GM12878 (cell line): Measurements from ENCODE around the gene CSNK2A1. TPM values are rescaled to one million over a fixed set of nuclear protein-coding genes. Genes with fewer than 3 reads are reported as not detected.

Experiments
- ATAC-seq: fragments of 200-7000 bp; cut with Tn5 transposase; 3 replicates; pipeline ENCODE4 v1.9.1; 2020; ENCODE audit warnings: mild to moderate bottlenecking, moderate library complexity
- BruUV-seq: library from RNA; stranded (reverse); fragments of 400-500 nt; replicated peaks from 2 replicates; lab custom pipeline; 2021; lab: Mats Ljungman, UMichigan
- CTCF ChIA-PET: fragments of 300-600 bp; sonication (Branson Sonifier 250); formaldehyde crosslinking; extraction: SDS; loops from one replicate; lab custom pipeline; 2021; ENCODE audit warnings: inconsistent platforms; lab: Yijun Ruan, JAX
- POLR2A ChIA-PET: fragments of 350-600 bp; formaldehyde crosslinking; extraction: SDS; loops from one replicate; lab custom pipeline; 2021; ENCODE audit warnings: inconsistent platforms; lab: Charles Lee
- RAD21 ChIA-PET: fragments of 300-600 bp; sonication (Branson Sonifier 250); formaldehyde crosslinking; loops from one replicate; lab custom pipeline; 2023; ENCODE audit warnings: antibody characterized with exemption; ENCODE audit not compliant: unreplicated experiment; lab: Charles Lee
- SMC1A ChIA-PET: fragments of 300-600 bp; sonication (Branson Sonifier 250); formaldehyde crosslinking; loops from one replicate; lab custom pipeline; 2023; ENCODE audit not compliant: unreplicated experiment, uncharacterized antibody; lab: Charles Lee
- DNase-seq: peaks from one replicate; pipeline ENCODE4 v3.0.0-alpha.2; 2011; ENCODE audit warnings: low read depth, low spot score
- FAIRE-seq: peaks from 3 replicates; lab custom pipeline; 2011; peaks lifted over from hg19 to GRCh38; lab: Jason Lieb, UNC
- H2AFZ ChIP-seq: 2 replicates; pipeline ENCODE4 v1.6.0; 2011; ENCODE audit warnings: low read depth, low read length, control low read depth; ENCODE audit not compliant: control insufficient read depth
- H3K27ac ChIP-seq: 2 replicates; pipeline ENCODE4 v1.5.1; 2011; ENCODE audit warnings: control low read depth; ENCODE audit not compliant: control insufficient read depth, insufficient read depth
- H3K27me3 ChIP-seq, 2 experiments: replicated peaks in 1 of 2; 2 replicates each; pipeline versions ENCODE4 v1.6.0 to v1.6.1; 2011; ENCODE audit warnings: low read length in 1 of 2; ENCODE audit not compliant: control insufficient read depth in 2 of 2, insufficient read depth in 2 of 2
- H3K36me3 ChIP-seq, 2 experiments: 2 replicates each; pipeline ENCODE4 v1.5.1; 2011; ENCODE audit warnings: low read length in 1 of 2; ENCODE audit not compliant: control insufficient read depth in 2 of 2, insufficient read depth in 2 of 2
- H3K4me1 ChIP-seq: 2 replicates; pipeline ENCODE4 v1.6.1; 2011; ENCODE audit warnings: mild to moderate bottlenecking, low read length, moderate library complexity, mixed read lengths; ENCODE audit not compliant: control insufficient read depth, insufficient read depth
- H3K4me2 ChIP-seq: 2 replicates; pipeline ENCODE4 v1.6.0; 2011; ENCODE audit warnings: control low read depth; ENCODE audit not compliant: control insufficient read depth, insufficient read depth
- H3K4me3 ChIP-seq: fragments of 200-600 bp; sonication (generic); 2 replicates; pipeline ENCODE4 v1.5.1; 2016
- H3K79me2 ChIP-seq: 2 replicates; pipeline ENCODE4 v1.6.0; 2011; ENCODE audit warnings: low read length; ENCODE audit not compliant: control insufficient read depth, insufficient read depth
- H3K9ac ChIP-seq: 2 replicates; pipeline ENCODE4 v1.8.0; 2011; ENCODE audit warnings: low read length, control low read depth, mixed read lengths; ENCODE audit not compliant: control insufficient read depth, insufficient read depth
- H3K9me3 ChIP-seq: replicated peaks from 3 replicates; pipeline ENCODE4 v1.5.1; 2011; ENCODE audit warnings: mild to moderate bottlenecking, low read length; ENCODE audit not compliant: control insufficient read depth, insufficient read depth
- H4K20me1 ChIP-seq: 2 replicates; pipeline ENCODE4 v1.6.0; 2011; ENCODE audit not compliant: control insufficient read depth, insufficient read depth
- BCL11A ChIP-seq: IDR thresholded peaks from 2 replicates; pipeline ENCODE4 v1.6.1; 2011; ENCODE audit warnings: low read depth, low read length
- CHD2 ChIP-seq: IDR thresholded peaks from 2 replicates; pipeline ENCODE4 v1.6.1; 2011; ENCODE audit warnings: low read depth, low read length, improper control_type of control experiment, borderline replicate concordance
- CHD4 ChIP-seq: fragments of 200-600 bp; sonication (generic); IDR thresholded peaks from 2 replicates; pipeline ENCODE4 v1.6.1; 2016; ENCODE audit warnings: mild to moderate bottlenecking
- FOXM1 ChIP-seq: IDR thresholded peaks from 2 replicates; pipeline ENCODE4 v1.6.1; 2012; ENCODE audit warnings: low read depth, mild to moderate bottlenecking, inconsistent platforms, low read length, moderate library complexity
- IKZF2 ChIP-seq, 2 experiments: fragments of 450-650 bp; IDR thresholded peaks; 2 replicates each; pipeline ENCODE4 v1.6.1; 2017; ENCODE audit warnings: mild to moderate bottlenecking in 2 of 2, moderate library complexity in 2 of 2
- JUNB ChIP-seq: IDR thresholded peaks from 2 replicates; pipeline ENCODE4 v1.6.1; 2016; ENCODE audit warnings: antibody characterized with exemption, mild to moderate bottlenecking
- POLR2AphosphoS2 ChIP-seq: IDR thresholded peaks from 2 replicates; pipeline ENCODE4 v1.6.1; 2011; ENCODE audit warnings: low read depth, mild to moderate bottlenecking, low read length, improper control_type of control experiment, moderate library complexity
- RBBP5 ChIP-seq: fragments of 200-600 bp; sonication (generic); conservative IDR thresholded peaks from 2 replicates; pipeline ENCODE4 v1.6.1; 2016
- SMAD5 ChIP-seq: IDR thresholded peaks from 2 replicates; pipeline ENCODE4 v1.6.1; 2016; ENCODE audit warnings: antibody characterized with exemption, low read depth
- SREBF2 ChIP-seq: IDR thresholded peaks from 2 replicates; pipeline ENCODE4 v1.6.1; 2012; ENCODE audit warnings: mild to moderate bottlenecking, low read length
- WRNIP1 ChIP-seq: IDR thresholded peaks from 2 replicates; pipeline ENCODE4 v1.6.1; 2011; ENCODE audit warnings: low read depth, low read length, improper control_type of control experiment, borderline replicate concordance
- ZZZ3 ChIP-seq: IDR thresholded peaks from 2 replicates; pipeline ENCODE4 v1.6.1; 2011; ENCODE audit warnings: low read depth; ENCODE audit not compliant: control insufficient read depth, insufficient read length
- WGBS: methylation state at CpG from one replicate; pipeline ENCODE4 v1.1.6; 2016; ENCODE audit warnings: low lambda C conversion rate; ENCODE audit not compliant: insufficient replicate concordance, insufficient coverage; ENCODE audit errors: missing lambda C conversion rate; 5-methylcytosine and 5-hydroxymethylcytosine counted together
- in situ Hi-C: fragments of 300-500 bp; cut with MboI; formaldehyde crosslinking; loops from 9 replicates; pipeline ENCODE4 v1.14.3; 2018; ENCODE audit warnings: mixed read lengths
- intact Hi-C: fragments of 100-400 bp; cut with micrococcal nuclease; formaldehyde crosslinking; loops from one replicate; pipeline ENCODE4 v1.14.2; 2022; ENCODE audit not compliant: unreplicated experiment
- polyA plus RNA-seq, 11 experiments: library from polyadenylated mRNA; depleted of rRNA in 4 of 11; unstranded in 6 of 11; stranded (reverse) in 5 of 11; fragments of >200 nt; fragmentation: Nextera tagmentation in 4 of 11; fragmentation: Illumina TruSeq in 1 of 11; extraction: Ambion mirVana in 4 of 11; extraction: Trizol in 1 of 11; gene quantifications; 1 replicate in 1 of 11; 2 replicates in 10 of 11; pipeline versions ENCODE4 v1.2.1 to v1.2.3, GENCODE V29; 2011 to 2016; ENCODE audit warnings: inconsistent platforms in 2 of 11, missing spikeins in 2 of 11, low read depth in 1 of 11
- total RNA-seq, 4 experiments: library from RNA; depleted of rRNA in 3 of 4; stranded (reverse); fragments of >200 nt in 3 of 4; fragmentation: Illumina TruSeq in 1 of 4; extraction: Trizol in 1 of 4; gene quantifications; 2 replicates each; pipeline versions ENCODE4 v1.2.1 to v1.2.3, GENCODE V29; 2013 to 2021
- TF ChIP-seq, protein P1 (sequence below): fragments of 450-650 bp; IDR thresholded peaks from 2 replicates; pipeline ENCODE4 v1.6.1; 2017; ENCODE audit warnings: low read depth, mild to moderate bottlenecking, moderate library complexity
- TF ChIP-seq, protein P2 (sequence below): fragments of 450-650 bp; IDR thresholded peaks from 2 replicates; pipeline ENCODE4 v1.6.1; 2014; ENCODE audit warnings: mild to moderate bottlenecking
- TF ChIP-seq, protein P3 (sequence below): fragments of 450-650 bp; IDR thresholded peaks from 2 replicates; pipeline ENCODE4 v1.6.1; 2017; ENCODE audit warnings: borderline replicate concordance

Gene CSNK2A1
- total and polyA plus RNA-seq, 10 of the 15 experiments (the other 5 are each of a cell fraction or from before 2014, with no cell fraction given): 47.6 to 199 (median 95.0) TPM

- intact Hi-C loops (no loop called here), in situ Hi-C loops (loop anchor here (5.0 kb wide), 1 partner anchor 123 kb away; no protein-coding TSS in a partner anchor)
- SMC1A ChIA-PET: interaction anchor here (0.6 to 1.6 kb wide), 4 partner anchors 9 to 190 kb away, joined by 3 to 8 read pairs (median 4); no protein-coding TSS in a partner anchor
- RAD21 ChIA-PET: interaction anchor here (1.6 kb wide), 1 partner anchor 120 kb away, joined by 8 read pairs; no protein-coding TSS in a partner anchor
- no peaks in the 10 kb centered on the region for H3K27me3 ChIP-seq
- no peak overlapping the region for H3K9ac ChIP-seq
- no peak for ATAC-seq
- POLR2A ChIA-PET: no interaction called here
- over 99% methylated on average over 6 of the region's 6 CpGs for WGBS
- peaks cover 0 to 10% of the 10 kb centered on the region in 2 experiments for H3K36me3 ChIP-seq
- TF ChIP-seq, protein P1, sequence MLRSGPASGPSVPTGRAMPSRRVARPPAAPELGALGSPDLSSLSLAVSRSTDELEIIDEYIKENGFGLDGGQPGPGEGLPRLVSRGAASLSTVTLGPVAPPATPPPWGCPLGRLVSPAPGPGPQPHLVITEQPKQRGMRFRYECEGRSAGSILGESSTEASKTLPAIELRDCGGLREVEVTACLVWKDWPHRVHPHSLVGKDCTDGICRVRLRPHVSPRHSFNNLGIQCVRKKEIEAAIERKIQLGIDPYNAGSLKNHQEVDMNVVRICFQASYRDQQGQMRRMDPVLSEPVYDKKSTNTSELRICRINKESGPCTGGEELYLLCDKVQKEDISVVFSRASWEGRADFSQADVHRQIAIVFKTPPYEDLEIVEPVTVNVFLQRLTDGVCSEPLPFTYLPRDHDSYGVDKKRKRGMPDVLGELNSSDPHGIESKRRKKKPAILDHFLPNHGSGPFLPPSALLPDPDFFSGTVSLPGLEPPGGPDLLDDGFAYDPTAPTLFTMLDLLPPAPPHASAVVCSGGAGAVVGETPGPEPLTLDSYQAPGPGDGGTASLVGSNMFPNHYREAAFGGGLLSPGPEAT: no peak
- TF ChIP-seq WRNIP1: no peak
- TF ChIP-seq SREBF2: no peak
- TF ChIP-seq BCL11A: no peak
- TF ChIP-seq, protein P2, sequence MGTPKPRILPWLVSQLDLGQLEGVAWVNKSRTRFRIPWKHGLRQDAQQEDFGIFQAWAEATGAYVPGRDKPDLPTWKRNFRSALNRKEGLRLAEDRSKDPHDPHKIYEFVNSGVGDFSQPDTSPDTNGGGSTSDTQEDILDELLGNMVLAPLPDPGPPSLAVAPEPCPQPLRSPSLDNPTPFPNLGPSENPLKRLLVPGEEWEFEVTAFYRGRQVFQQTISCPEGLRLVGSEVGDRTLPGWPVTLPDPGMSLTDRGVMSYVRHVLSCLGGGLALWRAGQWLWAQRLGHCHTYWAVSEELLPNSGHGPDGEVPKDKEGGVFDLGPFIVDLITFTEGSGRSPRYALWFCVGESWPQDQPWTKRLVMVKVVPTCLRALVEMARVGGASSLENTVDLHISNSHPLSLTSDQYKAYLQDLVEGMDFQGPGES: no peak
- no peak for TF ChIP-seq FOXM1
- TF ChIP-seq JUNB: no peak
- TF ChIP-seq RBBP5: no peak
- no peak for TF ChIP-seq IKZF2 (IDR thresholded peaks at IDR 0.05)
- no peak for TF ChIP-seq ZZZ3
- no peak for TF ChIP-seq SMAD5
- TF ChIP-seq POLR2AphosphoS2: no peak
- TF ChIP-seq, protein P3, sequence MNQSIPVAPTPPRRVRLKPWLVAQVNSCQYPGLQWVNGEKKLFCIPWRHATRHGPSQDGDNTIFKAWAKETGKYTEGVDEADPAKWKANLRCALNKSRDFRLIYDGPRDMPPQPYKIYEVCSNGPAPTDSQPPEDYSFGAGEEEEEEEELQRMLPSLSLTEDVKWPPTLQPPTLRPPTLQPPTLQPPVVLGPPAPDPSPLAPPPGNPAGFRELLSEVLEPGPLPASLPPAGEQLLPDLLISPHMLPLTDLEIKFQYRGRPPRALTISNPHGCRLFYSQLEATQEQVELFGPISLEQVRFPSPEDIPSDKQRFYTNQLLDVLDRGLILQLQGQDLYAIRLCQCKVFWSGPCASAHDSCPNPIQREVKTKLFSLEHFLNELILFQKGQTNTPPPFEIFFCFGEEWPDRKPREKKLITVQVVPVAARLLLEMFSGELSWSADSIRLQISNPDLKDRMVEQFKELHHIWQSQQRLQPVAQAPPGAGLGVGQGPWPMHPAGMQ: no peak
- TF ChIP-seq CHD4: no peak
- TF ChIP-seq CHD2: no peak
- no peaks in the 10 kb centered on the region for H3K79me2 ChIP-seq
- H3K4me1 ChIP-seq: no peaks in the 10 kb centered on the region
- no peak overlapping the region for H2AFZ ChIP-seq
- no peak overlapping the region for H3K4me3 ChIP-seq
- no peaks in the 10 kb centered on the region for H3K9me3 ChIP-seq
- CTCF ChIA-PET: interaction anchor here (1.2 to 5.2 kb wide), 5 partner anchors 12 to 125 kb away, joined by 4 to 41 read pairs (median 5); no protein-coding TSS in a partner anchor
- H4K20me1 ChIP-seq: no peaks in the 10 kb centered on the region
- no peak overlapping the region for H3K4me2 ChIP-seq
- no peak for FAIRE-seq
- H3K27ac ChIP-seq: no peak overlapping the region
- no peak for DNase-seq
- no TSS peak for BruUV-seq
Measured at GRCh38 chr20:475463-476357, 67.9 kb downstream of the CSNK2A1 start.
